Spleen (tissue), 11 donors: ENCODE measurements around the gene FUT8. TPM values are rescaled to one million over a fixed set of nuclear protein-coding genes. Genes with fewer than 3 reads are reported as not detected.

Experiments used
- DNase-seq: peaks from one replicate; pipeline ENCODE4 v3.0.0-alpha.2; 2020
- H3K27ac ChIP-seq, 8 donors: fragments of 200-600 bp; sonication (generic) in 7 of 8; 1 replicate in 4 of 8; 2 replicates in 4 of 8; pipeline versions ENCODE4 v1.5.0 to v1.8.0; 2016 to 2021; ENCODE audit warnings: inconsistent platforms in 4 of 8, mild to moderate bottlenecking in 4 of 8, moderate library complexity in 1 of 8
- H3K27me3 ChIP-seq, 7 donors: fragments of 200-600 bp; sonication (generic) in 6 of 7; replicated peaks in 1 of 7; 1 replicate in 4 of 7; 2 replicates in 3 of 7; pipeline versions ENCODE4 v1.5.0 to v1.8.0; 2016 to 2021; ENCODE audit warnings: inconsistent platforms in 3 of 7, mild to moderate bottlenecking in 1 of 7
- H3K36me3 ChIP-seq, 6 donors: fragments of 200-600 bp; sonication (generic) in 5 of 6; 1 replicate in 4 of 6; 2 replicates in 2 of 6; pipeline versions ENCODE4 v1.5.0 to v1.8.0; 2016 to 2021; ENCODE audit warnings: inconsistent platforms in 2 of 6
- H3K4me1 ChIP-seq, 6 donors: fragments of 200-600 bp; sonication (generic) in 5 of 6; 1 replicate in 3 of 6; 2 replicates in 3 of 6; pipeline versions ENCODE4 v1.5.0 to v1.8.0; 2016 to 2021; ENCODE audit warnings: inconsistent platforms in 3 of 6
- H3K4me3 ChIP-seq, 8 donors: fragments of 200-600 bp; sonication (generic) in 7 of 8; 1 replicate in 4 of 8; 2 replicates in 4 of 8; pipeline versions ENCODE4 v1.5.0 to v1.8.0; 2016 to 2021; ENCODE audit warnings: inconsistent platforms in 4 of 8, mild to moderate bottlenecking in 4 of 8, moderate library complexity in 2 of 8
- H3K9me3 ChIP-seq, 8 donors: fragments of 200-600 bp; sonication (generic) in 7 of 8; 1 replicate in 4 of 8; 2 replicates in 4 of 8; pipeline versions ENCODE4 v1.5.0 to v1.8.0; 2016 to 2021; ENCODE audit warnings: inconsistent platforms in 4 of 8
- CTCF ChIP-seq, 11 experiments: fragments of 200-600 bp in 7 of 11; fragments of 450-650 bp in 4 of 11; sonication (generic) in 4 of 11; IDR thresholded peaks in 8 of 11; conservative IDR thresholded peaks in 3 of 11; 1 replicate in 7 of 11; 2 replicates in 4 of 11; pipeline versions ENCODE4 v1.4.0 to v1.8.0; 2016 to 2021; ENCODE audit warnings: antibody characterized with exemption in 11 of 11, inconsistent platforms in 4 of 11, mild to moderate bottlenecking in 1 of 11
- POLR2A ChIP-seq, 3 donors: fragments of 450-650 bp; IDR thresholded peaks; one replicate each; pipeline ENCODE4 v1.5.1; 2017; ENCODE audit warnings: antibody characterized with exemption in 3 of 3, mild to moderate bottlenecking in 1 of 3
- POLR2AphosphoS5 ChIP-seq, 3 donors: sonication (generic); formaldehyde crosslinking; IDR thresholded peaks; one replicate each; pipeline ENCODE4 v1.5.1; 2017; ENCODE audit warnings: antibody characterized with exemption in 3 of 3
- WGBS, 5 donors: extraction: QIAGEN DNeasy Blood & Tissue Kit in 3 of 5; methylation state at CpG; one replicate each; pipeline versions ENCODE4 v1.1.5 to v1.1.7; 2013 to 2018; 5-methylcytosine and 5-hydroxymethylcytosine counted together
- intact Hi-C: fragments of 100-400 bp; cut with DNase I; formaldehyde crosslinking; loops from one replicate; pipeline ENCODE4 v1.15.0; 2023; ENCODE audit warnings: low total_unique reads
- polyA plus RNA-seq, 3 donors: library from polyadenylated mRNA; stranded (reverse); fragments of 200-250 nt; gene quantifications; one replicate each; pipeline ENCODE4 v1.2.1, GENCODE V29; 2013
- total RNA-seq, 7 donors: library from RNA; depleted of rRNA in 3 of 7; stranded (reverse); fragments of >200 nt in 3 of 7; fragmentation: NEBNext Ultra II Directional in 4 of 7; extraction: Animal tissue kit (Norgen Biotek cat#: 25700) in 4 of 7; gene quantifications; one replicate each; pipeline versions ENCODE4 v1.1.0 to v1.2.1, GENCODE V29; 2016 to 2021
- donor health status: healthy with polysubstance abuse.
- donor health status: DM: no; HTN: no; CAD: no; lungs with moderate emphysema.
- donor health status: DM: no; HTN: no; CAD: no.
- donor health status: Bipolar disorder and iron deficiency.
- donor health status: healthy.
- donor health status: DM: no; HTN: no; CAD: no.
- donor health status: DM: yes; HTN: yes; CAD: no.

The FUT8 gene
- total and polyA plus RNA-seq, 10 donors: 9.4 to 75.1 (median 53.0) TPM

GRCh38 chr14:65575389-65575788 is 162.9 kb downstream of the FUT8 start:
- DNase-seq: no peak
- Histone ChIP-seq H3K9me3 (no peaks in the 10 kb centered on the region), H3K27ac (no peak overlapping the region), H3K4me3 (no peak overlapping the region), H3K27me3 (no peaks in the 10 kb centered on the region), H3K4me1 (no peaks in the 10 kb centered on the region), H3K36me3 (peaks cover 0 to 8% (median 0%) of the 10 kb centered on the region in 6 donors)
- TF ChIP-seq POLR2AphosphoS5 (IDR thresholded peaks at IDR 0.05): no peak
- TF ChIP-seq CTCF (IDR thresholded peaks at IDR 0.05 in 8 of 11, conservative IDR thresholded peaks at IDR 0.05 in 3 of 11): no peak
- no peak for TF ChIP-seq POLR2A (IDR thresholded peaks at IDR 0.05)
- 91 to 98% (median 97%) methylated on average over 6 of the region's 6 CpGs for WGBS, 5 donors
- intact Hi-C loops: no loop called here

- no peaks in the 10 kb centered on the region for H3K27me3 ChIP-seq
- no peaks in the 10 kb centered on the region for H3K9me3 ChIP-seq
- no peak for DNase-seq
- no peak overlapping the region for H3K4me3 ChIP-seq
- peaks cover 0 to 4% (median 0%) of the 10 kb centered on the region in 6 donors for H3K36me3 ChIP-seq
- TF ChIP-seq POLR2A (IDR thresholded peaks at IDR 0.05) (no peak), CTCF (IDR thresholded peaks at IDR 0.05 in 8 of 11, conservative IDR thresholded peaks at IDR 0.05 in 3 of 11) (no peak), POLR2AphosphoS5 (IDR thresholded peaks at IDR 0.05) (no peak)
- H3K27ac ChIP-seq: no peak overlapping the region
- intact Hi-C loops: no loop called here
- 44 to 98% (median 89%) methylated on average over 1 of the region's 1 CpG for WGBS, 5 donors
- H3K4me1 ChIP-seq: no peaks in the 10 kb centered on the region
Observed at GRCh38 chr14:65580973-65581372, 168.4 kb downstream of the FUT8 start.

GRCh38 chr14:65581378-65581777 is 168.8 kb downstream of the FUT8 start:
- DNase-seq: no peak
- TF ChIP-seq CTCF (IDR thresholded peaks at IDR 0.05 in 8 of 11, conservative IDR thresholded peaks at IDR 0.05 in 3 of 11): no peak
- no peak for TF ChIP-seq POLR2AphosphoS5 (IDR thresholded peaks at IDR 0.05)
- no peak for TF ChIP-seq POLR2A (IDR thresholded peaks at IDR 0.05)
- no peaks in the 10 kb centered on the region for H3K4me1 ChIP-seq
- peaks cover 0 to 4% (median 0%) of the 10 kb centered on the region in 6 donors for H3K36me3 ChIP-seq
- WGBS, 5 donors: 91 to 98% (median 94%) methylated on average over 3 of the region's 3 CpGs
- H3K9me3 ChIP-seq: no peaks in the 10 kb centered on the region
- H3K27ac ChIP-seq: no peak overlapping the region
- H3K27me3 ChIP-seq: no peaks in the 10 kb centered on the region
- intact Hi-C loops: no loop called here
- no peak overlapping the region for H3K4me3 ChIP-seq

- Histone ChIP-seq H3K27me3 (no peaks in the 10 kb centered on the region), H3K9me3 (no peaks in the 10 kb centered on the region), H3K27ac (no peak overlapping the region), H3K4me1 (no peaks in the 10 kb centered on the region), H3K36me3 (peaks cover 0 to 2% (median 0%) of the 10 kb centered on the region in 6 donors), H3K4me3 (no peak overlapping the region)
- intact Hi-C loops: no loop called here
- no peak for DNase-seq
- WGBS, 5 donors: 92 to 98% (median 97%) methylated on average over 3 of the region's 3 CpGs
- TF ChIP-seq POLR2AphosphoS5 (IDR thresholded peaks at IDR 0.05) (no peak), POLR2A (IDR thresholded peaks at IDR 0.05) (no peak), CTCF (IDR thresholded peaks at IDR 0.05 in 8 of 11, conservative IDR thresholded peaks at IDR 0.05 in 3 of 11) (no peak)
Observed at GRCh38 chr14:65581799-65582198, 169.3 kb downstream of the FUT8 start.
